Measurements from ENCODE around the gene NAGLU. TPM values are rescaled to one million over a fixed set of nuclear protein-coding genes. Genes with fewer than 3 reads are reported as not detected.

The NAGLU gene
- total RNA-seq, 2 experiments from 2014 or later = 19.3 to 20.5 TPM

DNA sequence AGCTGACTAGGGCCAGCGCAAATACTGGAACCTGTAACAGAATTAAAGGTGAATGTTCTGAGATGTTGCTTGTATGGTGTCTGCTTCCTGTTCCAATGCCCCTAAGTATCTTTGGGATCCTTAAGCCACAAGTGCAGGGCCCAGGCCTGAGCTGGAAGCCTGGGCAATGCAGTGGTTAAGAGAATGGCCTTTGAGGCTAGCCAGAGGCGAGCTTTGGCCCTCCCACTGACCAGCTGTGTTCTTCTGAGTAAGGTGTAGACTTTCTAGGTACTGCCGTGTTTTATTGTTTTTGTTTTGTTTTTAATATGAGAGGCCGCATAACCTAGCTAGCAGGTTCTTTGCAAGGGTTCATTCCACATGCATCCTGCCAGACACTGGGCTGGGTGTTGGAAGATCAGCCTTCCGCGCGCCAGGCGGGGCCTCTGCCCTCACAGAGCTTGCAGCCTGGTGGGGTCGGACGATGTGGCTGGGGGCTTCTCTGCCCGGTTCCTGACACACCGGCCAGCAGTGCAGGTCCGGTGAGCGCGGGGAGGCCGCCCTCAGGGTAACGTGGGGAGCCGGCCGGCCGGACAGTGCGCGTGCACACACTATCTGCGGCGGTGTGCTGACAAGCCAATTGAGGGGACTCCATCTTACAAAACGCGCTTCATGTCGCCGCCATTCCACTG lies 30.3 kb downstream of the NAGLU start:
- DNase-seq = no peak
- H3K9me3 Mint-ChIP-seq (ENCODE audit: insufficient read depth) = no peaks in the 10 kb centered on the region
- CTCF ChIA-PET = interaction anchor here (1.9 to 6.0 kb wide), 2 partner anchors 11 to 117 kb away, joined by 5 to 57 read pairs; partner anchors contain the start of gene PSMC3IP
- H3K27me3 Mint-ChIP-seq (ENCODE audit: low read depth) = no peaks in the 10 kb centered on the region
- POLR2A ChIA-PET = interaction anchor here (0.6 to 4.1 kb wide), 8 partner anchors 9 to 207 kb away, joined by 3 to 47 read pairs (median 3); partner anchors contain the start of genes PSMC3IP and RETREG3
- H3K27ac Mint-ChIP-seq = peak overlapping the region; percentile 98
- ATAC-seq = no peak
- peaks cover 72% of the 10 kb centered on the region for H3K36me3 Mint-ChIP-seq (ENCODE audit: low read depth)
- H3K4me3 Mint-ChIP-seq = peak overlapping the region; percentile 85
- peaks cover 66% of the 10 kb centered on the region for H3K4me1 Mint-ChIP-seq (ENCODE audit: low read depth)

DNA sequence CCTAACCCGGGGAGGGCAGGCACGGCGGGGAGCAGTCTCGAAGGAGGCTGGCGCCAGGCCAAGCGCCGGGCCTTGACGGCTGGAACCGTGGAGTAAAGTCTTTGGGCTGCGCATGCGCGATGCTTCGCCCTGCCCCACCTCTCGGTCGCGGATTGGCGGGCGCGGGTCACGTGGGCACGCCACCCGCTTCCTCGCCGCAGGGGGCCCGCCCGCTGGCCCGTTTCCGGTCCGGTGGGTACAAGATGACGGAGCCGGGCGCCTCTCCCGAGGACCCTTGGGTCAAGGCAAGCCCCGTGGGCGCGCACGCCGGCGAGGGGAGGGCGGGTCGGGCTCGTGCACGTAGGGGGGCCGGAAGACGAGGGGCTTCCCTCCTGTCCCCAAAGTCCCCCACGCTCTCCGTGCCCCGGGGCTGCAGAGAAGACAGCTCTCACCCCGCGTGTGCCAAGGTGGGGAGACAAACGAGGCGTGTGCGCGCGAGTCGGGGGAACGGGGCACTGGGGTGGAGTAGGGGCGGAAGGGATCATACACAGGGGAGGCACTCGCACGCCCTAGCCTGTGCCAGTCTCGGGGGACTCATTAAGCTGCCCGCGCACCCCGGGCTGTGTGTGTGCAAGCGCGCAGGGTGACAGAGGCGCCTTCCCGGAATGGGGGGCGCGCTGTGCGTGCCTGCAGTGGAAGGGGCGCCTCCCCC lies 31.0 kb downstream of the NAGLU start, which contains the start of gene MLX:
Gene MLX (plus strand): TSS at position 218 of the 691 bp plus-strand sequence. CDS start 25 bp downstream, at position 243.
- Mint-ChIP-seq H3K9me3 (ENCODE audit: insufficient read depth) (no peaks in the 10 kb centered on the region), H3K4me1 (ENCODE audit: low read depth) (peaks cover 64% of the 10 kb centered on the region), H3K27me3 (ENCODE audit: low read depth) (no peaks in the 10 kb centered on the region), H3K4me3 (peak within 1 kb of the TSS; percentile 85), H3K36me3 (ENCODE audit: low read depth) (peaks cover 79% of the 10 kb centered on the region), H3K27ac (peak within 1 kb of the TSS; percentile 98)
- ATAC-seq = peak; percentile 75
- DNase-seq = peak; percentile 93
- CTCF ChIA-PET = interaction anchor here (0.7 to 6.0 kb wide), 8 partner anchors 10 to 196 kb away, joined by 3 to 57 read pairs (median 4); partner anchors contain the start of genes NAGLU, PSMC3IP, RETREG3 and TUBG1
- POLR2A ChIA-PET = interaction anchor here (0.6 to 4.1 kb wide), 10 partner anchors 10 to 794 kb away, joined by 3 to 47 read pairs (median 4); partner anchors contain the start of gene PSMC3IP

DNA sequence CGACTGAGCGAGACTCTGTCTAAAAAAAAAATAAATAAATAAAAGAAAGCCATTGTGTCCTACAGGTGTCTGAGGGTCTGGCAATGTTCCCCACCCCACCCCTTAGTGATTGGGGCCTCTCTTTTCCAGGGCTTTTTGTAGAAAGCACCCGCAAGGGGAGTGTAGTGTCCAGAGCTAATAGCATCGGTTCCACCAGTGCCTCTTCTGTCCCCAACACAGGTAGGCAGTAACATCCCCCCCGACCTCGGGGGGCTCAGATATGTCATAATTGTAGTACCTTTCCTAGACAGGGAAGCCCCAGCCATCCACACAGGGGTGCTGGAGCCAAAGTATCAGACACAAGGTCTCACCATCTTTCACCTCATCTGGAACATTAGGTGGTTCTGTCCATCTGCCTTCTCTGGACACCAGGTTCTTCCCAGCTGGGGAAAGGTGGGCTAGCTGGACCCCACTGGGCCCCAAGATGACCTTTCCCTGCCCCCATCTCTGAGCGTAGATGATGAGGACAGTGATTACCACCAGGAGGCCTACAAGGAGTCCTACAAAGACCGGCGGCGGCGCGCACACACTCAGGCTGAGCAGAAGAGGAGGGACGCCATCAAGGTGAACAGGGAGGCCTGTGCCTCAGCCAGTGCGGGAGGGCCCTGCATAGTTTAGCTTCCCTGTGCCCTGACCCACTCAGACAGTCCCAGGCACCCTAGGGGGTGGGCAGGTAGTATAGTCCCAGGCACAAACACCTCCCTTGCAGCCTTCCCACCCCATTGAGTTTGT lies 32.5 kb downstream of the NAGLU start:
- POLR2A ChIA-PET = interaction anchor here (0.8 to 4.1 kb wide), 3 partner anchors 9 to 38 kb away, joined by 4 to 47 read pairs (median 5); partner anchors contain the start of gene PSMC3IP
- Mint-ChIP-seq H3K27ac (peak overlapping the region; percentile 68), H3K9me3 (ENCODE audit: insufficient read depth) (no peaks in the 10 kb centered on the region), H3K4me1 (ENCODE audit: low read depth) (peaks cover 63% of the 10 kb centered on the region), H3K4me3 (peak overlapping the region; percentile 85), H3K36me3 (ENCODE audit: low read depth) (peaks cover 83% of the 10 kb centered on the region), H3K27me3 (ENCODE audit: low read depth) (no peaks in the 10 kb centered on the region)
- CTCF ChIA-PET = interaction anchor here (1.2 to 6.0 kb wide), 4 partner anchors 9 to 115 kb away, joined by 3 to 57 read pairs (median 5); partner anchors contain the start of genes PSMC3IP, RETREG3 and TUBG1
- DNase-seq (no peak), ATAC-seq (no peak)

DNA sequence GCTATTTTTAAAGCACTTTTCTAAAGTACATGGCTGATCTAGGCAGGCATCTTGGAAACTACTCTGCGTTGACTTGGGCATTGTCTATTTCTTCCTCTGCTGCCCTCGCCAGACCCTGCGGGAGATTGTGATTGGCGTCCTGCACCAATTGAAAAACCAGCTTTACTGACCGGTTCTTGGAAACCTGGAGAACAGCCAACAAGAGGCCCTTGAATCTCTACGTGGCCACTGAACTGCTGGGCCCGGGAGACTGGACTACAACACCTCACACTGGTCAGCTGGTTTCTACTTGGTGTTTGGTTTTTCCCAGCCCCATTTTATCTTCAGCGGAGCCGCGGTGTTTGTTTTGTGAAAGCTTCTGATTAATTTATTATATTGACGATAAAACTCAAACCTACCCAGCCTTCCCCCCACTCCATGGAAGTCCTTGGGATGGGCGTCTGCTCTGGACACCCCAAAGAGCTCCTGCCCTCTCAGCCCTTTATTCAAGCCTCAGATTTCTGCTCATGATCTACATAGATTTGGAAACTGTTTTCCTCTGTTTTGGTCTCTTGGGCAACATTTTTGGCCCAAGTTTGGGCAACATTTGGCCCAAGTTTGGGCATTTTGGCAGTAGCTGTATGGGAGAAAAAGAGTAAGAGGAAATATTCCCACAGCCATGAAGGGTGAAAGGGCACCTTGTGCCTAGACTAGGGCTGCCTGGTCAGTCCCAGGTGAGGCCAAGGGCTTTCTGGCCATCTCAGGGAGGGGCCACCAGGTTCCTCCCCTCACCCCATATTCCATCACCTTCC lies 35.6 kb downstream of the NAGLU start:
- no peak overlapping the region for H3K4me3 Mint-ChIP-seq
- H3K9me3 Mint-ChIP-seq (ENCODE audit: insufficient read depth) = no peaks in the 10 kb centered on the region
- DNase-seq = no peak
- H3K4me1 Mint-ChIP-seq (ENCODE audit: low read depth) = peaks cover 69% of the 10 kb centered on the region
- ATAC-seq = no peak
- no peaks in the 10 kb centered on the region for H3K27me3 Mint-ChIP-seq (ENCODE audit: low read depth)
- peaks cover 80% of the 10 kb centered on the region for H3K36me3 Mint-ChIP-seq (ENCODE audit: low read depth)
- ChIA-PET CTCF (interaction anchor here (1.0 kb wide), 1 partner anchor 44 kb away, joined by 3 read pairs; no protein-coding TSS in a partner anchor), POLR2A (interaction anchor here (0.7 to 1.3 kb wide), 2 partner anchors 30 to 253 kb away, joined by 3 read pairs; no protein-coding TSS in a partner anchor)
- H3K27ac Mint-ChIP-seq = no peak overlapping the region

DNA sequence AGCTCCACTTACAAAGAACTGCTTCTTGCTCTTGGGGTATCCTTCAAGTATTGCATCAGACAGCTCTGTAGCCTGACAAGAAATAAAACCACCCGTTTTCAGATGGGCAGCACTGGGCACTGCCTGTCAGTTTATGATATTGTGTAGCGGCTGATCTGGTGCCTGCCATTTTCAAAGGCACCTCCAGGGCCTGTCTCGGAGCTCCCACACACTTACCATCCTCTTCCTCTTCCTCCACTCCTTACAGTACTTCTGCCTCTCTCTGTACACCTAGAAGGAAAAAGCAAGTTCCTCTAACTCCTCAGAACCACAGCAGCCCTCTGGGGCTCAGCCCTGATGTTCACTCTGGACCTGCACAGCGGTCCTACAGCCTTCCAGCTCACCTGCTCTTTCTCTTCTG lies 37.1 kb downstream of the NAGLU start:
- Mint-ChIP-seq H3K27ac (peak overlapping the region; percentile 53), H3K4me1 (ENCODE audit: low read depth) (peaks cover 65% of the 10 kb centered on the region), H3K27me3 (ENCODE audit: low read depth) (no peaks in the 10 kb centered on the region), H3K4me3 (no peak overlapping the region), H3K36me3 (ENCODE audit: low read depth) (peaks cover 82% of the 10 kb centered on the region), H3K9me3 (ENCODE audit: insufficient read depth) (no peaks in the 10 kb centered on the region)
- ChIA-PET POLR2A (no interaction called here), CTCF (no interaction called here)
- DNase-seq (no peak), ATAC-seq (no peak)

DNA sequence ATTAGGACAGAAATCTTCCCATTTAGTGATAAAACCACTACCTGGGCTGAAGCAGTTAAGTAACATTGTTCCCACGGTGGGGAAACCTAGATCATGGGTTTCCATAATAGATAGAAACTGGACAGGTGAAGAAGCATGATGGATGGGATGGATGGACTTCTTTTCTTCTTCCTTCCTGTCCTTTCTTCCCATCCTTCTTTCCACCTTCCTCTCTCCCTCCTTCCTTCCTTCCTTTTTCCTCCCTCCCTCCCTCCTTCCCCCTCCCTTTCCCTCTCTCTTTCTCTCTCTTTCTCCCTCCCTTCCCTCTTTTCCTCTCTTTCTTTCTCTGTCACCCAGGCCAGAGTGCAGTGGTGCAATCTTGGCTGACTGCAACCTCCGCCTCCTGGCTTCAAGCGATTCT lies 38.4 kb downstream of the NAGLU start:
- ChIA-PET POLR2A (interaction anchor here (0.8 kb wide), 1 partner anchor 20 kb away, joined by 3 read pairs; no protein-coding TSS in a partner anchor), CTCF (interaction anchor here (1.9 to 4.5 kb wide), 2 partner anchors 107 to 187 kb away, joined by 5 to 113 read pairs; partner anchors contain the start of gene RAMP2)
- peaks cover 62% of the 10 kb centered on the region for H3K4me1 Mint-ChIP-seq (ENCODE audit: low read depth)
- H3K27ac Mint-ChIP-seq = no peak overlapping the region
- H3K9me3 Mint-ChIP-seq (ENCODE audit: insufficient read depth) = no peaks in the 10 kb centered on the region
- DNase-seq (no peak), ATAC-seq (no peak)
- no peaks in the 10 kb centered on the region for H3K27me3 Mint-ChIP-seq (ENCODE audit: low read depth)
- H3K36me3 Mint-ChIP-seq (ENCODE audit: low read depth) = peaks cover 75% of the 10 kb centered on the region
- no peak overlapping the region for H3K4me3 Mint-ChIP-seq

DNA sequence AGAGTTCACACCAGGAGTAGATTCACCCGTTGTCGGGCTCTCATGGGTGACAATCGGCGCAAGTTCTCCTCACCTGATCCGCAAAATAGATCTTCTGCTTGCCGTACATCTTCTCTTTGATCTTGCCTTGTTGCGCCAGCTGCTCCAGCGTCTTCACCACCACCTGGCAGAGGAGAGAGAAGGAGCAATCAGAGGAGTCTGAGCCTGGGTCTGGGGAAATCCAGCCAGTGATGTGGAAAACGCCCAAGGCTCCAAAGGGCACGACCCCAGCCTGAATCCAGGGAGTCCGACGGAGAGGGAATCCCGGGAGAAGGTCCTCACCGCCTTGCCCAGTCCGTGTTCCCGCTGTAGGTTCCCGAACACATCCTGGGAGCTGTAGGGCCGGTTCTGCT lies 41.1 kb downstream of the NAGLU start:
- POLR2A ChIA-PET = interaction anchor here (0.8 to 3.9 kb wide), 10 partner anchors 9 to 465 kb away, joined by 3 to 47 read pairs (median 8); partner anchors contain the start of genes COASY, DHX58, MLX and RETREG3
- Mint-ChIP-seq H3K27me3 (ENCODE audit: low read depth) (no peaks in the 10 kb centered on the region), H3K36me3 (ENCODE audit: low read depth) (peaks cover 68% of the 10 kb centered on the region)

DNA sequence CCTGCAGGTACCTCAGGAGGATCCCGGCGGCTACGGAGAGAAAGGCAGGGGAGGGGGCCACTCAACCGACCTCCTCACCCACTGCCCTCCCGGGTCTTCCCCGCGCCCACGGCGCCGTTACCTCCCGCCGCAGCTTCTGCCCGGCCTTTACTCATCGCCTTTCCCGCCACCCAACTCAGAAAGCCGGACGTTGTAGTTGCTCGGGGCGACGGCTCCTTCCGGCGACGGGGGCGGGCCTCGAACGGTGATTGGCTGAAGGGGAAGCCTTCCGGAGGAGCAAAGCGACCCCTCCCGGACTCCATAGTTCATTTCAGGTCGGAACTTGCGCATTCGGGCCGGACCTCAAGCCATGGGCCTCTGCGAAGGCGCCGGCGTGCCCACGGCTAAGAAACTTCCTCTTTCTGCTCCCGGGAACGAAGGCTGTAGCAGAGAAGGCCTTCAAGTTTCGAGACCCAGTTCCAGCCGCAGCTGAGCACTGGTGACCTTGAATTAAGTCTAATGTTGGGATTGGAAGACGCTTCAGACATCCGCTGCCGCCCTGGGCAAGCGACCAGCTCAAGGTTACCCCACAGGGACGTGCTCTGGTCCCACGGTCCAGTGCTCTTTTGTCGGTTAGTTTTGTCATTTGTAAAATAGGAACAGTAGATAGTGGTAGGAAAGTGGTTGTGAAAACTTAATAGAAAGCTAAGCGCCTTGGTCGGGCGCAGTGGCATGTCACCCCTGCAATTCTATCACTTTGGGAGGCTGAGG lies 41.7 kb downstream of the NAGLU start, which contains the start of gene PSMC3IP:
Gene PSMC3IP (minus strand): TSS at position 198 of the 750 bp plus-strand sequence. CDS start 43 bp downstream, at position 155.
- Mint-ChIP-seq H3K36me3 (ENCODE audit: low read depth) (peaks cover 66% of the 10 kb centered on the region), H3K27ac (peak within 1 kb of the TSS; percentile 96), H3K4me1 (ENCODE audit: low read depth) (peaks cover 49% of the 10 kb centered on the region), H3K4me3 (peak within 1 kb of the TSS; percentile 98), H3K27me3 (ENCODE audit: low read depth) (no peaks in the 10 kb centered on the region), H3K9me3 (ENCODE audit: insufficient read depth) (no peaks in the 10 kb centered on the region)
- ChIA-PET CTCF (interaction anchor here (0.6 to 5.1 kb wide), 58 partner anchors 7 to 420 kb away, joined by 3 to 113 read pairs (median 7); partner anchors contain the start of genes BECN1, CCR10, CNTNAP1 and MLX), POLR2A (interaction anchor here (0.6 to 3.9 kb wide), 14 partner anchors 9 to 791 kb away, joined by 3 to 47 read pairs (median 6); partner anchors contain the start of genes BECN1, DHX58, MLX and RETREG3)
- DNase-seq = peak; percentile 97
- peak; percentile 91 for ATAC-seq

More for the DNA sequence above, 41.1 kb downstream of the NAGLU start:
- Mint-ChIP-seq H3K9me3 (ENCODE audit: insufficient read depth) (no peaks in the 10 kb centered on the region), H3K4me1 (ENCODE audit: low read depth) (peaks cover 50% of the 10 kb centered on the region), H3K4me3 (peak overlapping the region; percentile 98), H3K27ac (peak overlapping the region; percentile 84)
- no peak for DNase-seq
- ATAC-seq = peak; percentile 17
- CTCF ChIA-PET = interaction anchor here (0.6 to 5.1 kb wide), 24 partner anchors 11 to 420 kb away, joined by 3 to 113 read pairs (median 12); partner anchors contain the start of genes BECN1, CCR10, MLX and NAGLU

DNA sequence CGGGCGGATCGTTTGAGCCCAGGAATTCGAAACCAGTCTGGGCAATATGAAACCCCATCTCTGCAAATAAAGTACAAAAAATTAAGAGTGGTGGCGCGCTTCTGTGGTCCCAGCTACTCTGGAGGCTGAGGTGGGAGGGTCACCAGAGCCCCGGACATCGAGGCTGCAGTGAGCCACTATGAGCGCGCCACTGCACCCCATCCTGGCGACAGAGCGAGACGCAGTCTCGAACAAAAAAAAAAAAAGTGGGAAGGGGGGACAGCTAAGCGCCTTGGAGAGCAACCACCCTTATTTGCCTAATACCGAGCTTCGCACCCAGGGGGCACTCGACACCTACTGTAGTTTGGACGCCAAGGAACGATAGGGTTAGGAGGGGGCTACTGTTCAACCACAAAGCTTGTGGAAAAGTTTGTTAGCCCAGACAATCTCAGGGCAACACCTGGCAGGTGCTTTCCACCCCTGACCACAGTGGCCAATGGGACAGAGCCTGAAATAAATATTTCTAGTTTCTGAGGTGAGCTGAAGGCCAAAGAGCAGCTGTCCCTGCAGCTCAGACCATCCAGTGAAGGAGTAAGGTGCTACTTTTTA lies 42.3 kb downstream of the NAGLU start:
- H3K27ac Mint-ChIP-seq = peak overlapping the region; percentile 96
- ChIA-PET CTCF (interaction anchor here (0.7 to 5.1 kb wide), 60 partner anchors 8 to 419 kb away, joined by 3 to 113 read pairs (median 6); partner anchors contain the start of genes BECN1, CCR10, CNTNAP1 and MLX), POLR2A (interaction anchor here (0.6 to 3.9 kb wide), 11 partner anchors 10 to 790 kb away, joined by 3 to 47 read pairs (median 7); partner anchors contain the start of genes BECN1, MLX, RETREG3 and TUBG1)
- H3K9me3 Mint-ChIP-seq (ENCODE audit: insufficient read depth) = no peaks in the 10 kb centered on the region
- DNase-seq = peak; percentile 84
- H3K36me3 Mint-ChIP-seq (ENCODE audit: low read depth) = peaks cover 65% of the 10 kb centered on the region
- peak; percentile 54 for ATAC-seq
- H3K4me3 Mint-ChIP-seq = peak overlapping the region; percentile 98
- H3K27me3 Mint-ChIP-seq (ENCODE audit: low read depth) = no peaks in the 10 kb centered on the region
- peaks cover 43% of the 10 kb centered on the region for H3K4me1 Mint-ChIP-seq (ENCODE audit: low read depth)

All from activated CD8-positive, alpha-beta T cell treated with anti-CD3 and anti-CD28 coated beads, Interleukin-2, amount 10 ng/mL, durations not matched to agents 7 days and 5 days (primary cell).